Subcutaneous abdominal adipose tissue (tissue), 5 donors: ENCODE data around the gene MN1.

ENCODE experiments used
- H3K27ac ChIP-seq: one replicate; pipeline ENCODE4 v1.7.0; 2013; ENCODE audit warnings: low read depth, mild to moderate bottlenecking, inconsistent platforms, low read length, moderate library complexity
- H3K27me3 ChIP-seq, 5 donors: one replicate each; pipeline ENCODE4 v1.7.0; 2013; ENCODE audit warnings: low read length in 5 of 5, inconsistent platforms in 1 of 5; ENCODE audit not compliant: control insufficient read depth in 5 of 5, insufficient read depth in 4 of 5
- H3K36me3 ChIP-seq, 5 donors: one replicate each; pipeline ENCODE4 v1.7.0; 2013; ENCODE audit warnings: low read length in 5 of 5; ENCODE audit not compliant: control insufficient read depth in 5 of 5, insufficient read depth in 5 of 5
- H3K4me1 ChIP-seq, 5 donors: one replicate each; pipeline ENCODE4 v1.7.0; 2013; ENCODE audit warnings: low read length in 5 of 5, mild to moderate bottlenecking in 3 of 5, moderate library complexity in 1 of 5; ENCODE audit not compliant: control insufficient read depth in 5 of 5, insufficient read depth in 5 of 5
- H3K4me3 ChIP-seq, 5 donors: one replicate each; pipeline ENCODE4 v1.7.0; 2013; ENCODE audit warnings: low read length in 5 of 5, low read depth in 1 of 5
- H3K9ac ChIP-seq, 5 donors: one replicate each; pipeline ENCODE4 v1.7.0; 2013; ENCODE audit warnings: low read length in 5 of 5, mild to moderate bottlenecking in 4 of 5, moderate library complexity in 3 of 5
- H3K9me3 ChIP-seq, 5 donors: one replicate each; pipeline ENCODE4 v1.7.0; 2013; ENCODE audit warnings: low read length in 5 of 5; ENCODE audit not compliant: control insufficient read depth in 5 of 5
- donor health status: healthy.
- donor health status: healthy.
- donor health status: healthy.
- donor health status: healthy.
- donor health status: healthy.

Gene MN1

DNA sequence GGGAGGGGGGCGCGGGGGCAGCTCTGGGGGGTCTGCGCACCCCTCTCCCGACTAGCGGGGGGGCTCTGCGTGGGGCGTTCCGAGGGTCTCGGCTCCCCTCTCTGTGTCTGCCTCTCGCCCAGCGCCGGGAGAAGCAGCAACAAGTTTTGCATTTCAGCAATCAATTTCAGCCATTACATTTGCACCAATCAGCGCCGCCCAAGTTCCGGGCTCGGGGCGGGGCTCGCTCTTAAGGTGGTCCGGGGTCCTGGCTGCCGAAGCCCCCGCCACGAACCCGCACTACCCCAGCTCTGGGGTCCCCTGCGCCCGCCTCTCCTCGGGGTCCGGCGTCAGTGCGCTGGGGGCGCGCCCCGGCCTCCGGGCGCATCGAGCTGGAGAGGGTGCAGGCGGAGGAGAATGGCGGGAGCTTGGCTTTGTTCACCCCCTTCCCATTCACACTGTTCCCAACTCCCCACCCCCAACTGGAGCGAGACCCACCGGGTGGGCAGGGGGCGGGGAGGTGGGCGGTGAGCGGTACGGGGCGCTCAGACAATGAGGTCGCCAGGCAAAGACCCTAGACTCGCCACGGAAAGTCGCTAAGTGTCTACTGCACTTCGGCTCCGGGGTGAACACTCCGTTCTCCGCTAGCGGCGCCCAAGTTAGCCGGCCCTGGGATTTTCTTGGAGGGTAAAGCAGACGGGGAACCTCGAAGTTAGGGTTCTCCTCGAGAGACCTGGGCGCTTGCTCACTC, at the start of gene MN1:
MN1 (minus strand) TSS at position 141 of the 730 bp plus-strand sequence. CDS start 1,213 bp downstream, outside the sequence.
- H3K9me3 ChIP-seq, result no peaks in the 10 kb centered on the region
- H3K36me3 ChIP-seq, result peaks cover 0 to under 1% (median 0%) of the 10 kb centered on the region in 5 donors
- peak within 1 kb of the TSS; percentile 54 for H3K27ac ChIP-seq
- peaks cover 0 to 7% (median 0%) of the 10 kb centered on the region in 5 donors for H3K27me3 ChIP-seq
- peak within 1 kb of the TSS in 4 of 5 donors; percentile 40 to 77 (median 52) for H3K9ac ChIP-seq
- H3K4me1 ChIP-seq, result peaks cover 1 to 60% (median 48%) of the 10 kb centered on the region in 5 donors
- H3K4me3 ChIP-seq, result peak within 1 kb of the TSS; percentile 74 to 91 (median 77)

DNA sequence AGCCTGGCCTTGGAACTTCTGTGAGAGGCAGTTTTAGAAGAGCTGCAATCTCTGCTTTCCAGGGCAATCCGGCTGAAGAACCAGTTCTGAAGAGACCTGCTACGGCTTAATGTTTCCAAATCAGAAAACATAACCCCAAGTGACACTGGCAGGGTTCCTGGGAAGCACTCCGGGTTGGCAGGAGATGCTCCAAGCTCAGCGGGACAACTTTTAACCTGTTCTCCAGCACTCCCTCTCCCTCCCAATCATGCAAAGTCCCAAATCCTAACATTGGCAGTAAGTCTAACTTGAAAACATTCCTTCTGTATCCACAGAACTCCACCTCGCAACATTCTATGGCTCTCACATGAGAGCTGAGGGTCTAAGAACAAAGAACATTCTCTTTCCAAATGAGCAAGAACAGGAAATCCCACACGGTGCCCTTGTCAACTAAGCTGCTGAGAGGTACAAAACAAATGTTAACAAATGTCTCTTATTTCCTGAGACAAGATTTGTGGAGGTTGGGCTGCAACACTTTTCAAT, 48.5 kb upstream of the MN1 start:
- Histone ChIP-seq H3K9me3 (no peaks in the 10 kb centered on the region), H3K27ac (peak overlapping the region; percentile 11), H3K27me3 (no peaks in the 10 kb centered on the region), H3K36me3 (peaks cover 13 to 55% (median 48%) of the 10 kb centered on the region in 5 donors), H3K4me3 (no peak overlapping the region), H3K4me1 (peaks cover 8 to 19% (median 16%) of the 10 kb centered on the region in 5 donors), H3K9ac (no peak overlapping the region)

DNA sequence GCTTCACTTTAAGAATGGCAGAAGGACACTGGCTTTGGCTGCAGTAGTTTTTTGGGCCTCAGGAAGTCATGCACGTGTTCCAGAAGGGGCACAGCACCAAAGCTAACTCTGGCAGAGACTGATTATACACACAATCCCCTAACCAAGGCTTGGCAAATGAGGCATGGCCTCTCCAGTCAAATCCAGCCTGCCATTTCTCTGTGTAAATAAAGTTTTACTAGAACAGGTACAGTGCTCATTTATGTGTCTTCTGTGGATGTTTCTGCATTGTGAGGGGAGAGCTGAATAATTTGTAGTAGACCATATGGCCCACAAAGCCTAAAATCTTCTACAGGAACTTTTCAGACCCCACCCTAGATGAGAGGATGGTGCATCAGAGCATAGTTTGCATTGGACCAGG, 46.4 kb upstream of the MN1 start:
- no peak overlapping the region for H3K9ac ChIP-seq
- peaks cover 4 to 20% (median 13%) of the 10 kb centered on the region in 5 donors for H3K4me1 ChIP-seq
- H3K4me3 ChIP-seq, result no peak overlapping the region
- H3K9me3 ChIP-seq, result no peaks in the 10 kb centered on the region
- H3K36me3 ChIP-seq, result peaks cover 9 to 49% (median 41%) of the 10 kb centered on the region in 5 donors
- no peaks in the 10 kb centered on the region for H3K27me3 ChIP-seq
- no peak overlapping the region for H3K27ac ChIP-seq

DNA sequence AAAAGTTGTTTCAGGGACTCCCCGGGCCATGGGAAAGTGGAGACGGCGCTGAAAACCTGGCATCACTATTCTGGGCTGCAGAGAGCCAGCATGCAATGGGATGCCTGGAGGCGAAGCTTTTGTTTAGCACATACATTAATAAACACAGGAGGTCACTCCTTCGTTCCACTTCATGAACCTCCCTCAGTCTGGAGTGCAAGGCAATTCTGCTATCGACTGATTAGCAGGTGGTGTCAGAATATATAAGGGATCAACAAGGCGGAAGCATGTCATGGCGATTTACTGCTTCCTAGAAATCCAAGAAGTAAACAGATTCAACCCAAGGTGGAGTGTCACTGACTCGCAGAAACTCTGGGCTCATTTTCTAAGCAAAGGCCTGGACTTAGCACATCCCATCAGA, 45.4 kb upstream of the MN1 start:
- no peaks in the 10 kb centered on the region for H3K27me3 ChIP-seq
- no peak overlapping the region for H3K27ac ChIP-seq
- no peak overlapping the region for H3K9ac ChIP-seq
- peaks cover 6 to 42% (median 33%) of the 10 kb centered on the region in 5 donors for H3K36me3 ChIP-seq
- H3K9me3 ChIP-seq, result no peaks in the 10 kb centered on the region
- H3K4me3 ChIP-seq, result no peak overlapping the region
- peaks cover 4 to 30% (median 23%) of the 10 kb centered on the region in 5 donors for H3K4me1 ChIP-seq

DNA sequence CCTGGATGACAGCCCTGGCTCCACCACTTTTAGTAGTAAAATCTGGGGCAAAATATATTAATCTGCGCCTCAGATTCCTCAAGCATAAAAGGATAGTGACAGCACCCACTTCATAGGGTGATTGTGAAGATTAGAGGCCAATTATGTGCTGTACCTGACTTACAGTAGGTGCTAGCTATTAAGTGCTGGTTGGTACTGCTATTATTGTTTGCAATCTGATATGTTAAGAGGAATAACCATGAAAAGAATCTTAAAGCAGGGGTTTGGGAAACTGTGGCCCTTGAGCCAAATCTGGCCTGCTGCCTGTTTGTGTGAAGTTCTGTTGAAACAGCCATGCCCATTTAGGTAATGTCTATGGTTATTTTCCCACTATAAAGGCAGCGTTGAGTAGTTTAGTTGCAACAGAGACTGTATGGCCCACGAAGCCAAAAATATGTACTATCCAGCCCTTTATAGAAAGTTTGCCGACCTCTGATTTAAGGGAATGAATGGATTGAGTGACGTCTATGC, 44.7 kb upstream of the MN1 start:
- Histone ChIP-seq H3K27me3 (no peaks in the 10 kb centered on the region), H3K36me3 (peaks cover 3 to 39% (median 28%) of the 10 kb centered on the region in 5 donors)

DNA sequence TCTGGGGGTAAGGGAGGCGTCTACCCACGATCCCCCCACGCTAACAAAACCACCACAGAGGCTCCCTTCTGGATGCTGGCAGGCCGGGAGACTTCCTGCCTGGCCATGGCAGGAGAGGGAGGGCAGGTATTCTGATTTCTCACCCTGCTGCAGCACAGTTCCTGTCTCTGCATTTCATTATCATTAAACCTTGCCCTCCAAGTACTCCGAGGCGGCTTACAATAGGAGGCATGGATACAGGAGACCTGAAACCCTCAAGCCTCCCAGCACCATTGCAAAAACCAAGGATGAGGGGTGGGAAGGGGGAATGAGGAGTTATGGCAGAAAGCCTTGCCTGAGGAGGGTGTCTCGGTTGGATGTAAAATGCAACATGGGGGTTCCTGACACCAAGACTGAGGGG, 44.1 kb upstream of the MN1 start:
- peaks cover 0 to 42% (median 28%) of the 10 kb centered on the region in 5 donors for H3K36me3 ChIP-seq
- no peak overlapping the region for H3K9ac ChIP-seq
- H3K9me3 ChIP-seq, result no peaks in the 10 kb centered on the region
- no peaks in the 10 kb centered on the region for H3K27me3 ChIP-seq
- peaks cover 4 to 29% (median 23%) of the 10 kb centered on the region in 5 donors for H3K4me1 ChIP-seq
- no peak overlapping the region for H3K4me3 ChIP-seq
- no peak overlapping the region for H3K27ac ChIP-seq

More for the DNA sequence above, 44.7 kb upstream of the MN1 start:
- Histone ChIP-seq H3K9ac (no peak overlapping the region), H3K4me3 (no peak overlapping the region), H3K4me1 (peaks cover 4 to 30% (median 23%) of the 10 kb centered on the region in 5 donors), H3K9me3 (no peaks in the 10 kb centered on the region), H3K27ac (no peak overlapping the region)

DNA sequence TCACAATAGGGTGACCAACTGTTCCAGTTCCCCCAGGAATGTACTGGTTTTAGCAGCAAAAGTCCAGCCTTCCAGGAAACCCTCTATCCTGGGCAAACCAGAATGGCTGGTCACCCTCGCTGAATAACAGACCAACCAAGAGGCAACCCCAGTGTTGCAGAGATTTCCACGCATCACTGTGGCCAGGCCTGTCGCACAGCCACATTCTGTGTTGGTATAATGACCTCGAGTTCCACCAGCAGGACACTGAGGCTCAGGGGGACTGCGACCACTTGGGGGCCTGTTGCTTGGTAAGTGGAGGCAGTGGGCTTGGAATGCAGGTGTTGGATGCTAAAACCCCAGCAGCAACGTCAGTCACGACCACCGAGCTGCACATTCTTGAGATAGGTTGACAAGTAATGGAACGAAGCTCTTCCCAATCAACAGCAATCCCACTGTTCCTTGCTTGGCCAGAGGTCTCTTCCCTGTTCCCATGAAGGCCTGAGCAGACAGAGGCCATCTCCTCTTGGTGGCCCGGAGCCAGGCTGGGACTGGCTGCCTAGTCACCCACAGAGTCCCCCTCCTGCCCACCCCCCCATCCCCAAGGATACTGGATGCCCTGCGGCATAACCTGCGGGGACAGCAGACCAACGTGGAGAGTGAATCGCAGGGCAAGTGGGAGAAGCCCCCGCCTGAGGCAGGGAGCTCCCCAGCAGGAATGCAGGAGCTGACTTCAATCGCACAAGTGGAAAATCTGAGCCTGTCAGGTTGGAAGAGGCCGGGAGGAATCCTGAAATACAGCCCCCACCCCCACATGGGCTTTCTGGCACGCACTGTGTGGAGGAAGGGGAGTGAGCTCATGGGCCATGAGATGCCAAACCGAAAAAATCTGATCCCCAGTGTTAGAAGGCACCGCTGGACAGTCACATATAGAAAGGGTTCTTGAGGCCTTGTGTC, 43.4 kb upstream of the MN1 start:
- H3K27me3 ChIP-seq, result no peaks in the 10 kb centered on the region
- H3K9ac ChIP-seq, result no peak overlapping the region
- no peak overlapping the region for H3K27ac ChIP-seq
- H3K36me3 ChIP-seq, result peaks cover 0 to 43% (median 22%) of the 10 kb centered on the region in 5 donors
- H3K9me3 ChIP-seq, result no peaks in the 10 kb centered on the region
- H3K4me1 ChIP-seq, result peaks cover 2 to 22% (median 17%) of the 10 kb centered on the region in 5 donors
- no peak overlapping the region for H3K4me3 ChIP-seq

DNA sequence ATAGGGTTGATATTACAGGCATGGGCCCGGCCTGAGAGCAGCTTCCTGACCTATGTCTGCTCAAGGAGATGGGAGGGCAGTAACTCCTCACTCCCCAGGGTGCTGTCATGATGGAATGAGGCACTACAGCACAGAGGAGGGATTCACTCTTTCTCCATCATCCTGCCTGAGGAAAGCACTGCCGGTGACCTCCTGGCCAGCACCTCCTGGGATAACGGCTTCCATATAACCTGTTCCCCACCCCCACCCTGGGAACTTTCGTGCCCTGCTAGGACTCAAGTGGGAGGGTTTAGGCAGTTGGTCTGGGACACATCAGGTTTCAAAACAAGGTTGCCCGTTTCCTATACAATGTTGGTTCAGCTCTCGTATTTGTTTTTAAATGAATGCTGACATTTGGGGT, 42.7 kb upstream of the MN1 start:
- Histone ChIP-seq H3K27ac (no peak overlapping the region), H3K4me1 (peaks cover 0 to 16% (median 11%) of the 10 kb centered on the region in 5 donors), H3K27me3 (no peaks in the 10 kb centered on the region), H3K4me3 (no peak overlapping the region), H3K9me3 (no peaks in the 10 kb centered on the region), H3K9ac (no peak overlapping the region), H3K36me3 (peaks cover 0 to 43% (median 22%) of the 10 kb centered on the region in 5 donors)

DNA sequence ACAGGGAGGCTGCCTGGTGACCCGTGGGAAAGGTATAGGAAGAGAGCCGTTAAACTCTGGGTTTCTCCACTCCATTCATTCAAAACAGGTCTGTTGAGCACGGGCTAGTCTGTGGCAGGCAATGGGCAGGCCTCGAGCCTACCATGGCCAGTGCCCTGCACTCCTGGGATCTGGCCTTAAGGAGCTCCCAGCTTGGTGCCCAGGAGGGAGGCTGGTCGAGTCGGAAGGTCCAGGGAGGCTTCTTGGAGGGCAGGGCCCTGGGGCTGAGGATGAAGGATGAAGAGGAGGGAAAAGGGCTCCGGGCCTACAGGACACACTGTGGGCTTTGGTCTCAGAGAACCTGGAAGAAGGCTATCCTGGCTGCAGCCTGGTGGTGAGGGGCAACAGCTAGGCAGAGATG, 41.9 kb upstream of the MN1 start:
- Histone ChIP-seq H3K27ac (no peak overlapping the region), H3K9me3 (no peaks in the 10 kb centered on the region), H3K27me3 (no peaks in the 10 kb centered on the region), H3K4me3 (no peak overlapping the region), H3K4me1 (peaks cover 0 to 16% (median 11%) of the 10 kb centered on the region in 5 donors), H3K9ac (no peak overlapping the region), H3K36me3 (peaks cover 0 to 42% (median 16%) of the 10 kb centered on the region in 5 donors)
